A172 (cell line): ENCODE measurements around the gene CRYL1. TPM values are rescaled to one million over a fixed set of nuclear protein-coding genes. Genes with fewer than 3 reads are reported as not detected.

Source experiments
- DNase-seq: peaks from one replicate; pipeline ENCODE4 v3.0.0-alpha.2; 2015; ENCODE audit warnings: low spot score
- total RNA-seq: library from RNA; depleted of rRNA; stranded (reverse); fragments of >200 nt; shearing (Covaris generic); gene quantifications from 2 replicates; pipeline ENCODE4 v1.2.3, GENCODE V29; 2014

CRYL1 gene
- total RNA-seq, 1 experiment from 2014 or later, result 10.5 TPM

GRCh38 chr13:20399961-20400360 lies 125.7 kb downstream of the CRYL1 start:
- no peak for DNase-seq

GRCh38 chr13:20399515-20399914 lies 126.1 kb downstream of the CRYL1 start:
- no peak for DNase-seq

- DNase-seq, result no peak
Measured at GRCh38 chr13:20398459-20398858, 127.2 kb downstream of the CRYL1 start.

- no peak for DNase-seq
Measured at GRCh38 chr13:20397896-20398295, 127.8 kb downstream of the CRYL1 start.

GRCh38 chr13:20395061-20395916 lies 130.4 kb downstream of the CRYL1 start:
- DNase-seq, result no peak

- no peak for DNase-seq
Measured at GRCh38 chr13:20394506-20394905, 131.2 kb downstream of the CRYL1 start.

GRCh38 chr13:20394169-20394501 lies 131.5 kb downstream of the CRYL1 start:
- no peak for DNase-seq

- no peak for DNase-seq
Measured at GRCh38 chr13:20393273-20394168, 132.1 kb downstream of the CRYL1 start.

GRCh38 chr13:20392530-20392929 lies 133.1 kb downstream of the CRYL1 start:
- DNase-seq, result no peak

- no peak for DNase-seq
Measured at GRCh38 chr13:20391597-20392452, 133.8 kb downstream of the CRYL1 start.

GRCh38 chr13:20390526-20391175 lies 135.0 kb downstream of the CRYL1 start:
- no peak for DNase-seq

- DNase-seq, result no peak
Measured at GRCh38 chr13:20389696-20390525, 135.7 kb downstream of the CRYL1 start.

- no peak for DNase-seq
Measured at GRCh38 chr13:20388184-20388583, 137.5 kb downstream of the CRYL1 start.

- DNase-seq, result no peak
Measured at GRCh38 chr13:20387441-20387971, 138.2 kb downstream of the CRYL1 start.

- DNase-seq, result no peak
Measured at GRCh38 chr13:20387006-20387405, 138.7 kb downstream of the CRYL1 start.

- no peak for DNase-seq
Measured at GRCh38 chr13:20383058-20383457, 142.6 kb downstream of the CRYL1 start.

GRCh38 chr13:20381401-20381800 lies 144.3 kb downstream of the CRYL1 start:
- DNase-seq, result no peak

- DNase-seq, result no peak
Measured at GRCh38 chr13:20378721-20379120, 146.9 kb downstream of the CRYL1 start.

- DNase-seq, result no peak
Measured at GRCh38 chr13:20377720-20378119, 147.9 kb downstream of the CRYL1 start.

GRCh38 chr13:20375871-20376270 lies 149.8 kb downstream of the CRYL1 start:
- DNase-seq, result no peak
